SK-N-DZ (cell line): ENCODE measurements around the gene HTRA1.

Experiments
- DNase-seq: peaks from one replicate; pipeline ENCODE4 v3.0.0-alpha.2; 2015; ENCODE audit warnings: low spot score
- small RNA-seq, 2 experiments: library from RNA; depleted of rRNA; stranded (forward); fragments of <200 nt; gene quantifications; one replicate each; pipeline ENCODE3, GENCODE V24; 2014

The HTRA1 gene

DNA sequence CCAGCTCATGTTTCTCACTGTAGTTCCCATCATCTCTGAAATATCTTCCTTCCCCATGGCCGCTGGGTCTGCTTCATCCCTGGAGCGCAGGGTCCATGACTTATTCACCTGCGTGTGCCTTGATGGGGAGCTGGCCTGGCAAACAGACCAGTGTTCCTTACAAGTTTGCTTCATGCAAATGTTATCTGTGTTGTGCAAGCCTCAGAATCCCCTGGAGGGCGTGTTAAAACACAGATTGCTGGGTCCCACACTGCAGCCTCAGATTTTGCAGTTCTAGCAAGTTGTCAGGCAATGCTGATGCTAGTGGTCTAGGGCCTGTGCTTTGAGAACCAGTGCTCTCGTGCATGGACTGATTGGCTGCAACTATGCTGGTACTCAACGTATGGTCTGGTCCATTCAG lies 92.0 kb downstream of the HTRA1 start:
- no peak for DNase-seq

- no peak for DNase-seq
Measured at GRCh38 chr10:122554131-122555036, 93.0 kb downstream of the HTRA1 start.

GRCh38 chr10:122555442-122555841 lies 94.1 kb downstream of the HTRA1 start:
- no peak for DNase-seq

DNA sequence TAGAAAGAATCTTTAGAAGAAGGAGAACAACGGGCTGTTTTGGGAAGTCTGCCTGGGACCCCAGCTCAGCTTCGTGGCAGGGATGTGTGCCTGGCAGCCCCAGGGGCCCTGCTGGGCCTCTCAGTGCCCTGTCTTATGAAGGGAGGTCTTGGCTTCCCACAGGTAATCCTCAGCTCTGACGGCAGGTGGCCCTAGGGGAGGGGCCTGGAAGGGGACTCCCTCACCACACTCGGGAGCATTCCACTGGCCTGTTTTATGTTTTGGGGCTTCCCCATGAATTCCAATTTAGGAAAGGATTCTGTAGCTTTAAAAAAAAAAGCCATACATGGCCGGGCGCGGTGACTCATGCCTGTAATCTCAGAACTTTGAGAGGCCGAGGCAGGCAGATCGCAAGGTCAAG lies 96.2 kb downstream of the HTRA1 start:
- no peak for DNase-seq

DNA sequence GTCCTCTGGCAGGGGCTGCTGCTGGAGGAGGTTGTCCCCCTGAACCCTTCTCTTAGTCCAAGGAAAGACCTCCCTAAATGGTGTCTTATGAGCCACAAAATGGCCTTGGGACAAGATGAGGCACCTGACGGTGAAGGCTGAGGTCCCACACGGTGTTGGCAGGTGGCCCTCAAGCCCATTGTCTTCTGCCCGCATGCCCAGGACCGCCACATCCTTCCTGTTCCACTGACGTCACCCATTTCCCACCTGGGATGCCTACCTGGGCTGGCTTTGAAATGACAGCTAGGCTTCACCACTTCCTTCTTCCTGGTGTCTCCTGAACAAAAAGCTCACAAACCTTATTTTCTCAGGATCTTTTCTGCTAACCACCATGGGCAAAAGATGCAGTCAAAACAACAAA lies 97.1 kb downstream of the HTRA1 start:
- no peak for DNase-seq

DNA sequence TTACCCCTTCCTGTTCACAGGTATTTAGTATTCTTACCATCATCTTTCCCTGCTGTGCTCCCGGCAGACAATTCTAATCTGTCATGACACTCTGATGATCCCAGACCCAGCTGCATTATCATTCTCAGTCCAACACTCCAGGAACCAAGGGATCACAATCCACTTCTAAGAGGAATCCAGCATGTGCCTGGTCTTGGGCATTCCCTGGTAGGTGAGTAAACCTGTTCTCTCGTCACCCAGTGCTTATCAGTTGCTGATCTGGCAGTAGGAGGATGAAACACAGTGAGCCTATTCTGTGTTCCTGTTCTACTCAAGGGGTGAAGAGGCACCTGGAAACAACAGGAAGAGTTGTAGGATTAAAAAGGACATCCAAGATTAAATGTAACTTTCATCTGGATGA lies 97.9 kb downstream of the HTRA1 start:
- DNase-seq = no peak

GRCh38 chr10:122560279-122560804 lies 99.0 kb downstream of the HTRA1 start, which contains the start of gene DMBT1:
DMBT1 (plus strand) TSS chr10:122560754; CDS start chr10:122560771, 17 bp downstream.
- DNase-seq = no peak

DNA sequence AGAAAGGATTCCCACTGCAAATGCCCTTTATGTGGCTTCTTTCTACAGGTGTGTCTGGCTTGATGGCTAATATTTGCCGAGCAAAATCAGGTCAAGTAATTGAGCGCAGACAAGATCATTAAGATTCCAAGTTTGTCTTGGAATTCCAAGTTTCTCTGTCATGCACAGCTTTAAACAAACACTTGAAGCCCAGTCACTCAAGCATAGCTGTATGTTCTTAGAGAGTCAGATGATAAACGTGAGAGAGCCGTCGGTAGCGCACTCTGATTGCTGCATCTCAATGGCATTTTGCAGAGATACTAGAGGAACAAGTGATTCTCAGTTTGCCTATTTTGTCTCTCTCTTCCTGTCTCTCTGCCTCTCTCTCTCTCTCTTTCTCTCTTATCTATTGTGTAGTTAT lies 99.9 kb downstream of the HTRA1 start:
- DNase-seq = no peak

DNA sequence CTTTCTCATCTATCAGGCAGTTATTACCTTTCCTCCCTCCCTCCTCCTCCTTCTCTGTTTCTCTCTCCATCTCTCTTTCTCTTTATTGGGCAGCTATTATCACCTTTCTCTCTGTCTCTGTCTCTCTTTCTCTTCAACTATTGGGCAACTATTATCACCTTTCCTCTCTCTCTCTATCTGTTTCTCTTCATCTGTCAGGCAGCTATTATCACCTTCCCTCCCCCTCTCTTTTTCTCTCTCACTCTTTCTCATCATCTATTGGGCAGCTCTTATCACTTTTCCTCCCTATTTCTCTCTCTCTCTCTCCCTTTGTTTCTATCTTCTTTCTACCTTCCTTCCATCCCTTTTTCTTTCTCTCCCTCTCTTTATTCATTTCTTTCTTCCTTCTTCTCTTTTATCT lies 100.4 kb downstream of the HTRA1 start:
- no peak for DNase-seq

Small RNA genes within 50 kb of the gene (small RNA-seq; reads per million reads assigned to genes)
- 0 reads per million in 2 experiments for gene MIR3941
